GM18520 (cell line): ENCODE measurements around the gene HSF2.
"Not testable (repeated sequence)": the region's sequence is repeated elsewhere in the genome, so short reads cannot be mapped to it uniquely, and the experiment has no call there.

ENCODE experiments used
- ATAC-seq: cut with Tn5 transposase; IDR thresholded peaks from one replicate; pipeline ENCODE4 v1.9.1; 2021; ENCODE audit not compliant: unreplicated experiment

Gene HSF2

GRCh38 chr6:122449069-122449468 lies 49.6 kb downstream of the HSF2 start:
- no peak for ATAC-seq

DNA sequence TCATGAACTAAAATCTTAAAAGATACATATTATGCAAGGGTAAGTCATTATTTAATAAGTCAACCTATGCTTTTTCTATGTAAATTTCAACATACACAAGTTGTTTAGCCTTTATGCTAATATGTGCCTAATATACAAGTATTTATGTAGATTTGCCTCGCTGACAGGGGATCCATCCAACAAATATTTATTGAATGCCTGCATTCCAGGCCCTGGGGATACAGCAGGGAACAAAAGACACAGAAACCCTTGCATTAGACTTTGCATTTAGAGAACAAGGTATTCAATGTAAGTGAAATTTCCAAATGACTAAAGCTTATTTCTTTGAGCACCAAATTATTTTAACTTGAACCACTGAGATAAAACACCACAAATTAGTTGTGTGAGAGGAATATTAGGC lies 53.1 kb downstream of the HSF2 start:
- no peak for ATAC-seq

GRCh38 chr6:122454673-122455072 lies 55.2 kb downstream of the HSF2 start:
- ATAC-seq, result no peak

GRCh38 chr6:122455116-122455515 lies 55.7 kb downstream of the HSF2 start:
- ATAC-seq, result not testable (repeated sequence)

DNA sequence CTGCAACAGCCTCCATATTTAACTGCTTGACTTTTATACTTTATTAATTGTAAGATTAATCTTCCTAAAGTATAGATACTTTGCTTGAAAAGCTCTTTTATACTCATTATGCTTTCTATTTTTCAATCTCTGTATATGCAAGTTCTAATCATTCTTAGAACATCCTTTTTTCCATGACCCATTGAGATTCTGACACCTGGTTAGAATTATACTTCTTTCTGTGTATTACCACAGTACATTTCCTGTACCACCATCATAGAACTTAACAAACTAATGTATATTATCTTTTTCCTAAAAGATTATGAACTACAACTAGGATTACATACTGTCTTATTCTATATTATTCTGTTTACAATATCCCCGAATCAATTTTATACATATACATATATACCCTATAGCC lies 58.6 kb downstream of the HSF2 start:
- no peak for ATAC-seq

DNA sequence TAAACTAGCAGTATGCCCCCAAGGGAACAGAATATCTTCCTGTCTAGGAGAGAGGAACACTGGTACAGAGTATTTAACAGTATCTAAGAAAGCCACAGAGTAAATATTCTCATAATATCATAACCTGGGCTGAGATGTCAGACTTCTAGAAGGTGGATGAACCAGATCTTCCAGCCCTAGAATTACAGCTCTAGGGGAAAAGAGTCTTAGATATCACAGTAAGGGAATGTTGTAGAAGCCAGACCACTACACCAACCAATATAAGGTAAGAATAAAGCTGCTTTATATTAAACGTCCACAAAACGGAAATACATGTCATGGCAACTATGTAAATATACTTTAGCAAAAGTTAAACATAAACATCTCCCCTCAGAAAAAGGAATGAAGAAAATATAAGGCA lies 59.8 kb downstream of the HSF2 start:
- no peak for ATAC-seq

- not testable (repeated sequence) for ATAC-seq
Measured at GRCh38 chr6:122459865-122460416, 60.5 kb downstream of the HSF2 start.

GRCh38 chr6:122461885-122462284 lies 62.4 kb downstream of the HSF2 start:
- no peak for ATAC-seq

GRCh38 chr6:122471107-122472021 lies 71.9 kb downstream of the HSF2 start, which contains the start of gene SERINC1:
Gene SERINC1, minus strand, starts transcription at chr6:122471807. Its CDS starts 70 bp downstream, at chr6:122471737.
- peak; percentile 98 for ATAC-seq

DNA sequence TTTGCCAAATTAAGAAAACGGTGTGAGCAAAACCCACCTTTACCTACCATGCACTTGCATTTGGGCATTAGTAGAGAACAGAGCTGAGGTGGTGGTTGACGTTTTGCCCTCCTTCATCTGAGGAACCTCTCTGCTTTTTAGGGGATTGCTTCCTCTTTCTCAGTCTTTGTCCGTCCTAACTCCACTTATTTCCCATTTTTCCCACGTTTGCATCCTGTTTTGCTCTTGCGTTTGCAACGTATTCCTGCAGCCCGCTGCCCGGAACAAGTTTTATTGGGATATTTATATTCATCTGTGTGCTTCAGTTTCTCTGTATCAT lies 72.5 kb downstream of the HSF2 start:
- peak; percentile 29 for ATAC-seq

DNA sequence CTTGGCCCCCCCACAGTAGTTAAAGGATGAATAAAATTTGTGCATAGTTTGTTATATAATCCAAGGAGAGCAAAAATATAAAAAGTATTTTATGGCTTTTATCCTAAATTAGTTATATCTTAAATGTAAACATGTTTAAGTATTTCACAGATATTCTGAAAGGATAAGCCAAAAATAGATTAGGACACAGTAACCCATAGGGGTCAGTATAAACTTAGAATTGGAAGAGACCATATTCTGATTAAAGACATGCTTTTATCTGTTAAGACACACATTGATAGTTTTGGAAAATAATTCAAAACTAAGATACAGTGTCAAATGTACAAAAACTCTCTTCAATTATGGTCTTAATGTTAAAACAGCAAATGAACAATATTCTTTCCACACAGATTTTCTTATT lies 76.7 kb downstream of the HSF2 start:
- no peak for ATAC-seq

GRCh38 chr6:122482750-122483080 lies 83.3 kb downstream of the HSF2 start:
- ATAC-seq, result no peak
